ENCODE measurements around the gene KHDC4.
A peak's percentile ranks its signal among the peaks of the same experiment; 100 is the strongest.
"Not testable (repeated sequence)": the region's sequence is repeated elsewhere in the genome, so short reads cannot be mapped to it uniquely, and the experiment has no call there.

The KHDC4 gene

GRCh38 chr1:155940993-155941844 is 7.0 kb upstream of the KHDC4 start, which contains the start of gene RXFP4:
Gene RXFP4, plus strand, starts transcription at chr1:155941638. Its CDS starts 72 bp downstream, at chr1:155941710.
- DNase-seq (ENCODE audit: low spot score) = no peak

GRCh38 chr1:155940482-155940992 is 6.3 kb upstream of the KHDC4 start:
- no peak for DNase-seq (ENCODE audit: low spot score)

GRCh38 chr1:155938220-155938627 is 4.0 kb upstream of the KHDC4 start:
- DNase-seq (ENCODE audit: low spot score) = peak; percentile 69

- no peak for DNase-seq (ENCODE audit: low spot score)
These were observed 850 bp upstream of the KHDC4 start for GRCh38 chr1:155934936-155935590.

- DNase-seq (ENCODE audit: low spot score) = no peak
These were observed 569 bp downstream of the KHDC4 start for GRCh38 chr1:155933591-155934096.

- DNase-seq (ENCODE audit: low spot score) = no peak
These were observed 1.7 kb downstream of the KHDC4 start for GRCh38 chr1:155932487-155932886.

- DNase-seq (ENCODE audit: low spot score) = no peak
These were observed 2.1 kb downstream of the KHDC4 start for GRCh38 chr1:155932081-155932480.

GRCh38 chr1:155931332-155932038 is 2.7 kb downstream of the KHDC4 start:
- DNase-seq (ENCODE audit: low spot score) = no peak

- not testable (repeated sequence) for DNase-seq (ENCODE audit: low spot score)
These were observed 3.5 kb downstream of the KHDC4 start for GRCh38 chr1:155930725-155931124.

- DNase-seq (ENCODE audit: low spot score) = no peak
These were observed 5.2 kb downstream of the KHDC4 start for GRCh38 chr1:155929057-155929456.

GRCh38 chr1:155925506-155925905 is 8.7 kb downstream of the KHDC4 start:
- DNase-seq (ENCODE audit: low spot score) = no peak

- no peak for DNase-seq (ENCODE audit: low spot score)
These were observed 13.5 kb downstream of the KHDC4 start for GRCh38 chr1:155920717-155921116.

- DNase-seq (ENCODE audit: low spot score) = no peak
These were observed 14.4 kb downstream of the KHDC4 start for GRCh38 chr1:155919801-155920200.

- no peak for DNase-seq (ENCODE audit: low spot score)
These were observed 15.6 kb downstream of the KHDC4 start for GRCh38 chr1:155918660-155919059.

GRCh38 chr1:155913969-155914757 is 20.1 kb downstream of the KHDC4 start:
- DNase-seq (ENCODE audit: low spot score) = peak; percentile 37

GRCh38 chr1:155912056-155912536 is 22.1 kb downstream of the KHDC4 start:
- no peak for DNase-seq (ENCODE audit: low spot score)

GRCh38 chr1:155911156-155912055 is 22.8 kb downstream of the KHDC4 start, which contains the start of gene RIT1:
Gene RIT1, minus strand, starts transcription at chr1:155911349. Its CDS starts 588 bp downstream, at chr1:155910761.
- peak; percentile 91 for DNase-seq (ENCODE audit: low spot score)

- DNase-seq (ENCODE audit: low spot score) = peak; percentile 17
These were observed 23.5 kb downstream of the KHDC4 start for GRCh38 chr1:155910621-155911121.

- DNase-seq (ENCODE audit: low spot score) = peak; percentile 14
These were observed 24.3 kb downstream of the KHDC4 start for GRCh38 chr1:155909894-155910293.

- no peak for DNase-seq (ENCODE audit: low spot score)
These were observed 30.0 kb downstream of the KHDC4 start for GRCh38 chr1:155904261-155904660.
